NCI-H748 (cell line): ENCODE data around the gene SCTR.

Source experiments
- DNase-seq: peaks from one replicate; lab custom pipeline; 2025; ENCODE audit not compliant: unreplicated experiment; lab: John Stamatoyannopoulos, UW

Gene SCTR

GRCh38 chr2:119523383-119523951 lies 816 bp downstream of the SCTR start:
- DNase-seq, result no peak

- DNase-seq, result no peak
Measured at GRCh38 chr2:119522671-119523070, 1.6 kb downstream of the SCTR start.

- DNase-seq, result no peak
Measured at GRCh38 chr2:119521433-119522050, 2.7 kb downstream of the SCTR start.

- peak; percentile 38 for DNase-seq
Measured at GRCh38 chr2:119520696-119521432, 3.4 kb downstream of the SCTR start.

GRCh38 chr2:119519057-119519408 lies 5.2 kb downstream of the SCTR start:
- no peak for DNase-seq

GRCh38 chr2:119518401-119519056 lies 5.8 kb downstream of the SCTR start:
- DNase-seq, result no peak

GRCh38 chr2:119517433-119517832 lies 6.8 kb downstream of the SCTR start:
- DNase-seq, result peak; percentile 36

GRCh38 chr2:119516121-119516520 lies 8.2 kb downstream of the SCTR start:
- no peak for DNase-seq

- DNase-seq, result no peak
Measured at GRCh38 chr2:119513832-119514231, 10.5 kb downstream of the SCTR start.

- no peak for DNase-seq
Measured at GRCh38 chr2:119512946-119513345, 11.3 kb downstream of the SCTR start.

- DNase-seq, result no peak
Measured at GRCh38 chr2:119511989-119512388, 12.3 kb downstream of the SCTR start.

GRCh38 chr2:119508756-119509155 lies 15.5 kb downstream of the SCTR start:
- no peak for DNase-seq

GRCh38 chr2:119496682-119497081 lies 27.6 kb downstream of the SCTR start:
- no peak for DNase-seq

GRCh38 chr2:119495948-119496347 lies 28.3 kb downstream of the SCTR start:
- no peak for DNase-seq

GRCh38 chr2:119494163-119494790 lies 30.0 kb downstream of the SCTR start:
- DNase-seq, result no peak

- DNase-seq, result no peak
Measured at GRCh38 chr2:119491776-119492525, 32.3 kb downstream of the SCTR start.

- DNase-seq, result no peak
Measured at GRCh38 chr2:119490653-119491195, 33.6 kb downstream of the SCTR start.

- no peak for DNase-seq
Measured at GRCh38 chr2:119490106-119490505, 34.2 kb downstream of the SCTR start.

GRCh38 chr2:119489232-119489952 lies 34.9 kb downstream of the SCTR start:
- DNase-seq, result no peak
